ENCODE measurements around the gene RSL1D1. TPM values are rescaled to one million over a fixed set of nuclear protein-coding genes. Genes with fewer than 3 reads are reported as not detected.

Gene RSL1D1
- total RNA-seq, 1 donor from 2014 or later, result 209 TPM

DNA sequence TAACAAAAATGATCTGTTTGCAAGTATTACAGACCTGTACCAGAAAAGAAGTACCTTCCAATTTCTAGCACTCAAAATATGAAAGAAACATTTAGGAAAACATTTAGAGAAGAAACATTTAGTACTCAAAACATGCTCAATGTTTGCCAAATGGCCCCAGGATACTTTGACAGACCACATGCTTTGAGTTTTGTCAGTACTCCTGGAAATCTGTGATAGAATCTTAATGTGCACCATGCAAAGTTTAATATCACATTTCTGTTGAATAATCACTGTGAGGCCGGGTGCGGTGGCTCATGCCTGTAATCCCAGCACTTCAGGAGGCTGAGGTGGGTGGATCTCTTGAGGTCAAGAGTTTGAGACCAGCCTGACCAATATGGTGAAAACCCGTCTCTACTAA, 45.8 kb downstream of the RSL1D1 start:
- FAIRE-seq, result no peak
- DNase-seq (ENCODE audit: low read depth), result no peak

GRCh38 chr16:11801481-11802021, 49.8 kb downstream of the RSL1D1 start:
- peaks cover 28% of the 10 kb centered on the region for H3K4me1 Mint-ChIP-seq (ENCODE audit: low read depth, unreplicated experiment)
- Histone ChIP-seq H3K79me2 (ENCODE audit: insufficient read depth, low read length) (peaks cover 33% of the 10 kb centered on the region), H3K36me3 (ENCODE audit: insufficient read depth, low read length) (no peaks in the 10 kb centered on the region), H4K20me1 (ENCODE audit: insufficient read depth, low read length) (peaks cover 12% of the 10 kb centered on the region), H3K4me1 (ENCODE audit: insufficient read depth, low read length) (peaks cover 26% of the 10 kb centered on the region), H3K9ac (ENCODE audit: low read length) (no peak overlapping the region), H3K4me2 (ENCODE audit: low read length) (peak overlapping the region; percentile 34), H3K27ac (ENCODE audit: low read depth, low read length) (no peak overlapping the region), H3K9me3 (ENCODE audit: insufficient read depth, low read depth, low read length) (no peaks in the 10 kb centered on the region), H3K27me3 (ENCODE audit: insufficient read depth, low read length) (no peaks in the 10 kb centered on the region), H3K4me3 (ENCODE audit: insufficient read depth, low read depth, low read length) (no peak overlapping the region), H2AFZ (ENCODE audit: low read depth, low read length) (no peak overlapping the region)
- TF ChIP-seq EZH2 (IDR thresholded peaks at IDR 0.05; ENCODE audit: insufficient read depth, low read length) (no peak), CTCF (IDR thresholded peaks at IDR 0.05; ENCODE audit: insufficient read depth, low read depth, low read length) (no peak)
- no peak overlapping the region for H3K27ac Mint-ChIP-seq (ENCODE audit: unreplicated experiment)
- DNase-seq (ENCODE audit: low read depth) (peak; percentile 38), FAIRE-seq (no peak)
- H3K4me3 Mint-ChIP-seq (ENCODE audit: unreplicated experiment), result no peak overlapping the region
- peaks cover 2% of the 10 kb centered on the region for H3K27me3 Mint-ChIP-seq (ENCODE audit: low read depth, unreplicated experiment)
- H3K9me3 Mint-ChIP-seq (ENCODE audit: unreplicated experiment), result no peaks in the 10 kb centered on the region
- H3K36me3 Mint-ChIP-seq (ENCODE audit: low read depth, unreplicated experiment), result peaks cover 8% of the 10 kb centered on the region

More for the DNA sequence above, 45.8 kb downstream of the RSL1D1 start:
- Mint-ChIP-seq H3K9me3 (ENCODE audit: unreplicated experiment) (peaks cover 2% of the 10 kb centered on the region), H3K27me3 (ENCODE audit: low read depth, unreplicated experiment) (peaks cover 2% of the 10 kb centered on the region), H3K4me1 (ENCODE audit: low read depth, unreplicated experiment) (peaks cover 9% of the 10 kb centered on the region), H3K27ac (ENCODE audit: unreplicated experiment) (no peak overlapping the region), H3K4me3 (ENCODE audit: unreplicated experiment) (no peak overlapping the region), H3K36me3 (ENCODE audit: low read depth, unreplicated experiment) (peaks cover 5% of the 10 kb centered on the region)
- Histone ChIP-seq H3K27me3 (ENCODE audit: insufficient read depth, low read length) (no peaks in the 10 kb centered on the region), H3K27ac (ENCODE audit: low read depth, low read length) (no peak overlapping the region), H3K9me3 (ENCODE audit: insufficient read depth, low read depth, low read length) (no peaks in the 10 kb centered on the region), H3K4me3 (ENCODE audit: insufficient read depth, low read depth, low read length) (no peak overlapping the region), H3K4me2 (ENCODE audit: low read length) (no peak overlapping the region), H2AFZ (ENCODE audit: low read depth, low read length) (no peak overlapping the region), H3K9ac (ENCODE audit: low read length) (no peak overlapping the region), H4K20me1 (ENCODE audit: insufficient read depth, low read length) (peaks cover 12% of the 10 kb centered on the region), H3K4me1 (ENCODE audit: insufficient read depth, low read length) (peaks cover 11% of the 10 kb centered on the region), H3K79me2 (ENCODE audit: insufficient read depth, low read length) (no peaks in the 10 kb centered on the region), H3K36me3 (ENCODE audit: insufficient read depth, low read length) (no peaks in the 10 kb centered on the region)
- TF ChIP-seq EZH2 (IDR thresholded peaks at IDR 0.05; ENCODE audit: insufficient read depth, low read length) (no peak), CTCF (IDR thresholded peaks at IDR 0.05; ENCODE audit: insufficient read depth, low read depth, low read length) (no peak)

DNA sequence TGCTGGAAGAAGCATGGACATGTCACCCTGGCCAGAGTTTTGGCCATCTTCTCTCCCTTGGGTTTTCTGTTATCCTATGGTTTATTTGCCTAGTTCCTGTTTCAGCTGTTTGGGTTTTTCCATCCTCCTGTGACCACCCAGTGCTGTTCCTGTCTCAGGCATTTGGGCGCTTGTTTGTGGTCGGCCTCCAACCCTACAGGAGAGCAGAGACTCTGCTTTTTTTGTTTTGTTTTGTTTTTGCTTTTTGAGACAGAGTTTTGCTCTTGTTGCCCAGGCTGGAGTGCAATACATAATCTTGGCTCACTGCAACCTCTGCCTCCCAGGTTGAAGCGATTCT, 51.0 kb downstream of the RSL1D1 start:
- H3K79me2 ChIP-seq (ENCODE audit: insufficient read depth, low read length), result peaks cover 45% of the 10 kb centered on the region
- H2AFZ ChIP-seq (ENCODE audit: low read depth, low read length), result no peak overlapping the region
- Mint-ChIP-seq H3K4me1 (ENCODE audit: low read depth, unreplicated experiment) (peaks cover 30% of the 10 kb centered on the region), H3K36me3 (ENCODE audit: low read depth, unreplicated experiment) (peaks cover 8% of the 10 kb centered on the region), H3K27me3 (ENCODE audit: low read depth, unreplicated experiment) (no peaks in the 10 kb centered on the region), H3K4me3 (ENCODE audit: unreplicated experiment) (peak overlapping the region; percentile 64), H3K9me3 (ENCODE audit: unreplicated experiment) (no peaks in the 10 kb centered on the region), H3K27ac (ENCODE audit: unreplicated experiment) (no peak overlapping the region)
- no peaks in the 10 kb centered on the region for H3K9me3 ChIP-seq (ENCODE audit: insufficient read depth, low read depth, low read length)
- H3K9ac ChIP-seq (ENCODE audit: low read length), result no peak overlapping the region
- peaks cover 12% of the 10 kb centered on the region for H4K20me1 ChIP-seq (ENCODE audit: insufficient read depth, low read length)
- FAIRE-seq, result no peak
- no peak for TF ChIP-seq CTCF (IDR thresholded peaks at IDR 0.05; ENCODE audit: insufficient read depth, low read depth, low read length)
- H3K27me3 ChIP-seq (ENCODE audit: insufficient read depth, low read length), result no peaks in the 10 kb centered on the region
- H3K36me3 ChIP-seq (ENCODE audit: insufficient read depth, low read length), result no peaks in the 10 kb centered on the region
- no peak overlapping the region for H3K4me3 ChIP-seq (ENCODE audit: insufficient read depth, low read depth, low read length)
- peaks cover 31% of the 10 kb centered on the region for H3K4me1 ChIP-seq (ENCODE audit: insufficient read depth, low read length)
- H3K27ac ChIP-seq (ENCODE audit: low read depth, low read length), result no peak overlapping the region
- no peak for DNase-seq (ENCODE audit: low read depth)
- peak overlapping the region; percentile 95 for H3K4me2 ChIP-seq (ENCODE audit: low read length)
